A549 (cell line): ENCODE data around the gene ZRANB3. TPM values are rescaled to one million over a fixed set of nuclear protein-coding genes. Genes with fewer than 3 reads are reported as not detected.

Experiments used
- ATAC-seq, 2 experiments: fragments of 200-7000 bp in 1 of 2; fragments of >200 bp in 1 of 2; cut with Nextera tagmentation in 1 of 2; cut with Tn5 transposase in 1 of 2; 3 replicates each; pipeline versions ENCODE4 v1.8.0 to v1.9.1; 2018 to 2020; ENCODE audit warnings: mild to moderate bottlenecking in 1 of 2, moderate library complexity in 1 of 2
- CTCF ChIA-PET: fragments of 300-600 bp; sonication (Branson Sonifier 250); formaldehyde crosslinking; extraction: SDS; loops from one replicate; lab custom pipeline; 2021; ENCODE audit warnings: antibody characterized with exemption, inconsistent platforms; lab: Yijun Ruan, JAX
- POLR2A ChIA-PET: fragments of 350-600 bp; formaldehyde crosslinking; extraction: SDS; loops from one replicate; lab custom pipeline; 2021; ENCODE audit warnings: antibody characterized with exemption, inconsistent platforms; lab: Yijun Ruan, JAX
- DNase-seq, 2 experiments: peaks; one replicate each; pipeline versions ENCODE4 v3.0.0 to v3.0.0-alpha.2; 2011 to 2016; ENCODE audit warnings: low read depth in 1 of 2, low spot score in 1 of 2
- FAIRE-seq: peaks from 2 replicates; lab custom pipeline; 2011; peaks lifted over from hg19 to GRCh38; lab: Jason Lieb, UNC
- H3K27ac ChIP-seq, 2 experiments: fragments of >200 bp; sonication (Bioruptor Twin); formaldehyde crosslinking; 3 replicates each; pipeline ENCODE4 v1.5.1; 2016 to 2017
- H3K4me1 ChIP-seq: fragments of >200 bp; sonication (Bioruptor Twin); formaldehyde crosslinking; 3 replicates; pipeline ENCODE4 v1.6.1; 2016
- H3K4me2 ChIP-seq: fragments of >200 bp; sonication (Bioruptor Twin); formaldehyde crosslinking; 3 replicates; pipeline ENCODE4 v1.6.1; 2016
- H3K4me3 ChIP-seq: fragments of >200 bp; sonication (Bioruptor Twin); formaldehyde crosslinking; 3 replicates; pipeline ENCODE4 v1.5.1; 2016
- H3K9me3 ChIP-seq: fragments of >200 bp; sonication (Bioruptor Twin); formaldehyde crosslinking; 3 replicates; pipeline ENCODE4 v1.6.1; 2016
- BHLHE40 ChIP-seq: IDR thresholded peaks from 2 replicates; pipeline ENCODE4 v1.6.1; 2012; ENCODE audit warnings: low read depth, low read length, inconsistent platforms
- CEBPB ChIP-seq, 2 experiments: fragments of >200 bp in 1 of 2; sonication (Bioruptor Twin) in 1 of 2; formaldehyde crosslinking in 1 of 2; IDR thresholded peaks; 2 replicates each; pipeline ENCODE4 v1.6.1; 2012 to 2016
- CHD2 ChIP-seq: fragments of 150-350 bp; IDR thresholded peaks from 2 replicates; pipeline ENCODE4 v1.6.1; 2014; ENCODE audit warnings: low read length; ENCODE audit not compliant: partially characterized antibody
- EHMT2 ChIP-seq: fragments of 200-600 bp; sonication (generic); IDR thresholded peaks from 2 replicates; pipeline ENCODE4 v1.6.1; 2016; ENCODE audit warnings: antibody characterized with exemption, low read depth, mild to moderate bottlenecking, moderate library complexity
- ESRRA ChIP-seq: fragments of 150-350 bp; IDR thresholded peaks from 2 replicates; pipeline ENCODE4 v1.6.1; 2014; ENCODE audit warnings: mild to moderate bottlenecking, low read length, borderline replicate concordance
- FOSB ChIP-seq: fragments of 250-450 bp; sonication (Bioruptor Pico); IDR thresholded peaks from 2 replicates; pipeline ENCODE4 v1.5.0; 2020; ENCODE audit warnings: mild to moderate bottlenecking, moderate library complexity
- FOXS1 ChIP-seq: fragments of 250-450 bp; sonication (Bioruptor Pico); IDR thresholded peaks from 2 replicates; pipeline ENCODE4 v1.5.0; 2020; ENCODE audit warnings: mild to moderate bottlenecking, moderate library complexity
- HDAC2 ChIP-seq: fragments of 200-600 bp; sonication (generic); IDR thresholded peaks from 2 replicates; pipeline ENCODE4 v1.6.1; 2016
- KDM5A ChIP-seq: fragments of 200-600 bp; sonication (generic); IDR thresholded peaks from 2 replicates; pipeline ENCODE4 v1.6.1; 2016; ENCODE audit warnings: antibody characterized with exemption, mild to moderate bottlenecking
- MAFK ChIP-seq: fragments of 450-650 bp; IDR thresholded peaks from 2 replicates; pipeline ENCODE4 v1.6.1; 2014; ENCODE audit not compliant: partially characterized antibody
- MAZ ChIP-seq: fragments of 150-350 bp; IDR thresholded peaks from 2 replicates; pipeline ENCODE4 v1.6.1; 2014; ENCODE audit warnings: antibody characterized with exemption, low read depth, low read length, borderline replicate concordance
- MYC ChIP-seq: IDR thresholded peaks from 2 replicates; pipeline ENCODE4 v1.6.1; 2012; ENCODE audit warnings: mild to moderate bottlenecking, inconsistent platforms, low read length, improper control_type of control experiment, borderline replicate concordance
- NFE2L2 ChIP-seq: fragments of 150-350 bp; conservative IDR thresholded peaks from 2 replicates; pipeline ENCODE4 v1.6.1; 2014; ENCODE audit warnings: low read length
- NR3C1 ChIP-seq: fragments of >200 bp; sonication (Bioruptor Twin); formaldehyde crosslinking; IDR thresholded peaks from 3 replicates; pipeline ENCODE4 v1.6.1; 2017
- PHF8 ChIP-seq: fragments of 200-600 bp; sonication (generic); IDR thresholded peaks from 2 replicates; pipeline ENCODE4 v1.6.1; 2016; ENCODE audit warnings: low read depth, mild to moderate bottlenecking, antibody characterized with exemption, moderate library complexity, borderline replicate concordance
- POLR2A ChIP-seq: IDR thresholded peaks from 2 replicates; pipeline ENCODE4 v1.6.1; 2012; ENCODE audit warnings: mild to moderate bottlenecking, low read length
- RARB ChIP-seq: fragments of 250-450 bp; sonication (Bioruptor Pico); IDR thresholded peaks from 2 replicates; pipeline ENCODE4 v1.8.0; 2021; ENCODE audit warnings: mild to moderate bottlenecking, moderate library complexity
- RCOR1 ChIP-seq: fragments of 150-350 bp; IDR thresholded peaks from 2 replicates; pipeline ENCODE4 v1.6.1; 2014; ENCODE audit warnings: antibody characterized with exemption, low read length, low read depth
- TFCP2L1 ChIP-seq: fragments of 250-450 bp; sonication (Bioruptor Pico); IDR thresholded peaks from 2 replicates; pipeline ENCODE4 v1.5.0; 2021; ENCODE audit warnings: mild to moderate bottlenecking
- ZFP36 ChIP-seq: fragments of 450-650 bp; IDR thresholded peaks from 2 replicates; pipeline ENCODE4 v1.6.1; 2014; ENCODE audit warnings: borderline replicate concordance; ENCODE audit not compliant: partially characterized antibody
- WGBS: methylation state at CpG from one replicate; pipeline ENCODE4 v1.1.6; 2017; ENCODE audit errors: missing lambda C conversion rate; 5-methylcytosine and 5-hydroxymethylcytosine counted together
- polyA plus RNA-seq, 4 experiments: library from polyadenylated mRNA; depleted of rRNA in 3 of 4; stranded (reverse); fragments of >200 nt; fragmentation: RNase III in 1 of 4; extraction: RNeasy Plus Mini Kit Qiagen cat#74134 plus additional on column Dnase treatment in 1 of 4; gene quantifications; 2 replicates in 3 of 4; 3 replicates in 1 of 4; pipeline ENCODE4 v1.2.3, GENCODE V29; 2011 to 2017
- TF ChIP-seq, protein P1 (sequence below): fragments of >200 bp; sonication (Bioruptor Twin); formaldehyde crosslinking; IDR thresholded peaks from 3 replicates; pipeline ENCODE4 v1.5.1; 2016
- TF ChIP-seq, protein P2 (sequence below): fragments of >200 bp; sonication (Bioruptor Twin); formaldehyde crosslinking; IDR thresholded peaks from 2 replicates; pipeline ENCODE4 v1.6.1; 2016
- TF ChIP-seq, protein P3 (sequence below): fragments of 200-600 bp; sonication (generic); IDR thresholded peaks from 2 replicates; pipeline ENCODE4 v1.6.1; 2016; ENCODE audit warnings: antibody characterized with exemption, mild to moderate bottlenecking, moderate library complexity
- TF ChIP-seq, protein P4 (sequence below): fragments of 250-450 bp; sonication (Bioruptor Pico); IDR thresholded peaks from 2 replicates; pipeline ENCODE4 v1.5.0; 2020; ENCODE audit warnings: low read depth, mild to moderate bottlenecking, moderate library complexity
- TF ChIP-seq, protein P5 (sequence below): IDR thresholded peaks from 2 replicates; pipeline ENCODE4 v1.6.1; 2012
- TF ChIP-seq, protein P6 (sequence below): IDR thresholded peaks from 2 replicates; pipeline ENCODE4 v1.6.1; 2012
- TF ChIP-seq, protein P7 (sequence below): IDR thresholded peaks from 2 replicates; pipeline ENCODE4 v1.6.1; 2012; ENCODE audit warnings: low read depth, borderline replicate concordance

ZRANB3 gene
- polyA plus RNA-seq, 2 of the 4 experiments (the other 2 are of a cell fraction), result 6.2 to 12.4 TPM

DNA sequence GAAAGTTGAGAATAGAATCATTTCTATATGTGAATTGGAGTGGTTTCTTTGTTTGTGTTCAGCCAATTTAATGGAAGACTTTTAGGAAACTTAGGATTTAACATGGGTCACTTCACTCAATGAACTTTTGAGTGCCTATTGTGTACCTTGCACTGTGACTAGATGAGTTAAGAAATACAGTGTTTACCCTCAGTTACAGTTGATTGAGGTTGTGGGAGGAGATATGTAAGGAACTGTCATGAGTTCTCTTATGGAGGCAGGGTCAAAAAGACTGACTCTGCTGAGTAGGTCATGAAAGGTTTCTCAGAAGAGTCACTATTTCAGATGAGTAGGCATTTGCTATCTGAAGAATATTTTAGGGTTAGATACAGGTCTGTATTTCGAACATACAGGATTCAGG is 380.3 kb downstream of the ZRANB3 start:
- H3K4me2 ChIP-seq, result no peak overlapping the region
- H3K4me3 ChIP-seq, result no peak overlapping the region
- ChIA-PET POLR2A (no interaction called here), CTCF (no interaction called here)
- no peak overlapping the region for H3K27ac ChIP-seq
- FAIRE-seq, result no peak
- peaks cover 5% of the 10 kb centered on the region; the same call in 2 of the 3 replicates for H3K4me1 ChIP-seq
- peak in 1 of 2 experiments; percentile 43; a peak in 2 of 6 replicates for ATAC-seq
- WGBS, result 74% methylated on average over 1 of the region's 1 CpG
- TF ChIP-seq FOXS1 (no peak), CHD2 (no peak), HDAC2 (no peak), KDM5A (no peak), PHF8 (no peak), MAZ (no peak), ZFP36 (no peak), NR3C1 (no peak), POLR2A (no peak), RARB (CRISPR knock-in tag) (no peak), RCOR1 (no peak), EHMT2 (no peak), ESRRA (no peak), TFCP2L1 (no peak), CEBPB (IDR thresholded peaks at IDR 0.05) (no peak)
- TF ChIP-seq, protein P1, sequence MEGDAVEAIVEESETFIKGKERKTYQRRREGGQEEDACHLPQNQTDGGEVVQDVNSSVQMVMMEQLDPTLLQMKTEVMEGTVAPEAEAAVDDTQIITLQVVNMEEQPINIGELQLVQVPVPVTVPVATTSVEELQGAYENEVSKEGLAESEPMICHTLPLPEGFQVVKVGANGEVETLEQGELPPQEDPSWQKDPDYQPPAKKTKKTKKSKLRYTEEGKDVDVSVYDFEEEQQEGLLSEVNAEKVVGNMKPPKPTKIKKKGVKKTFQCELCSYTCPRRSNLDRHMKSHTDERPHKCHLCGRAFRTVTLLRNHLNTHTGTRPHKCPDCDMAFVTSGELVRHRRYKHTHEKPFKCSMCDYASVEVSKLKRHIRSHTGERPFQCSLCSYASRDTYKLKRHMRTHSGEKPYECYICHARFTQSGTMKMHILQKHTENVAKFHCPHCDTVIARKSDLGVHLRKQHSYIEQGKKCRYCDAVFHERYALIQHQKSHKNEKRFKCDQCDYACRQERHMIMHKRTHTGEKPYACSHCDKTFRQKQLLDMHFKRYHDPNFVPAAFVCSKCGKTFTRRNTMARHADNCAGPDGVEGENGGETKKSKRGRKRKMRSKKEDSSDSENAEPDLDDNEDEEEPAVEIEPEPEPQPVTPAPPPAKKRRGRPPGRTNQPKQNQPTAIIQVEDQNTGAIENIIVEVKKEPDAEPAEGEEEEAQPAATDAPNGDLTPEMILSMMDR, result no peak
- TF ChIP-seq, protein P2, sequence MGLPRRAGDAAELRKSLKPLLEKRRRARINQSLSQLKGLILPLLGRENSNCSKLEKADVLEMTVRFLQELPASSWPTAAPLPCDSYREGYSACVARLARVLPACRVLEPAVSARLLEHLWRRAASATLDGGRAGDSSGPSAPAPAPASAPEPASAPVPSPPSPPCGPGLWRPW, result no peak
- TF ChIP-seq, protein P3, sequence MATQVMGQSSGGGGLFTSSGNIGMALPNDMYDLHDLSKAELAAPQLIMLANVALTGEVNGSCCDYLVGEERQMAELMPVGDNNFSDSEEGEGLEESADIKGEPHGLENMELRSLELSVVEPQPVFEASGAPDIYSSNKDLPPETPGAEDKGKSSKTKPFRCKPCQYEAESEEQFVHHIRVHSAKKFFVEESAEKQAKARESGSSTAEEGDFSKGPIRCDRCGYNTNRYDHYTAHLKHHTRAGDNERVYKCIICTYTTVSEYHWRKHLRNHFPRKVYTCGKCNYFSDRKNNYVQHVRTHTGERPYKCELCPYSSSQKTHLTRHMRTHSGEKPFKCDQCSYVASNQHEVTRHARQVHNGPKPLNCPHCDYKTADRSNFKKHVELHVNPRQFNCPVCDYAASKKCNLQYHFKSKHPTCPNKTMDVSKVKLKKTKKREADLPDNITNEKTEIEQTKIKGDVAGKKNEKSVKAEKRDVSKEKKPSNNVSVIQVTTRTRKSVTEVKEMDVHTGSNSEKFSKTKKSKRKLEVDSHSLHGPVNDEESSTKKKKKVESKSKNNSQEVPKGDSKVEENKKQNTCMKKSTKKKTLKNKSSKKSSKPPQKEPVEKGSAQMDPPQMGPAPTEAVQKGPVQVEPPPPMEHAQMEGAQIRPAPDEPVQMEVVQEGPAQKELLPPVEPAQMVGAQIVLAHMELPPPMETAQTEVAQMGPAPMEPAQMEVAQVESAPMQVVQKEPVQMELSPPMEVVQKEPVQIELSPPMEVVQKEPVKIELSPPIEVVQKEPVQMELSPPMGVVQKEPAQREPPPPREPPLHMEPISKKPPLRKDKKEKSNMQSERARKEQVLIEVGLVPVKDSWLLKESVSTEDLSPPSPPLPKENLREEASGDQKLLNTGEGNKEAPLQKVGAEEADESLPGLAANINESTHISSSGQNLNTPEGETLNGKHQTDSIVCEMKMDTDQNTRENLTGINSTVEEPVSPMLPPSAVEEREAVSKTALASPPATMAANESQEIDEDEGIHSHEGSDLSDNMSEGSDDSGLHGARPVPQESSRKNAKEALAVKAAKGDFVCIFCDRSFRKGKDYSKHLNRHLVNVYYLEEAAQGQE, result no peak
- TF ChIP-seq, protein P4, sequence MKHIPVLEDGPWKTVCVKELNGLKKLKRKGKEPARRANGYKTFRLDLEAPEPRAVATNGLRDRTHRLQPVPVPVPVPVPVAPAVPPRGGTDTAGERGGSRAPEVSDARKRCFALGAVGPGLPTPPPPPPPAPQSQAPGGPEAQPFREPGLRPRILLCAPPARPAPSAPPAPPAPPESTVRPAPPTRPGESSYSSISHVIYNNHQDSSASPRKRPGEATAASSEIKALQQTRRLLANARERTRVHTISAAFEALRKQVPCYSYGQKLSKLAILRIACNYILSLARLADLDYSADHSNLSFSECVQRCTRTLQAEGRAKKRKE, result no peak
- TF ChIP-seq, all 56 proteins: peak for 0
- H3K9me3 ChIP-seq, result no peaks in the 10 kb centered on the region
- peak in 1 of 2 experiments; percentile 12 for DNase-seq

DNA sequence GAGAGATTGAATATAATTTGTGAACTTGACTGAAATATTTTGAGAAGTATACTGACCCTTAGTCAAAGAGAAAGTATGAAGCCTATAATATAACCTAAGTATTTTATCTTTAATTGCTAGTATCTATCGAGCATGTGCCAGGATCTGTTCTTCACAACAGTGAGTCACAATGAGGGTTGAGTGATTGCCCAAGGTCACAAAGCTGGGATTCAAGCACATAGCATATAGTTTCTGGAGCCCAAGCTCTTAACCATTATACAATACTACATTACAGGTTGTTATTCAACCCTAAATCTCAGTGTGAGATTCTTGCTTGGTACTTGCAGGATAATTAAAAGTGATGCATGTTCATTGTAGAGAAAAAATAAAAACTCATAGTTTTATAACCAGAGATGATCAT is 381.8 kb downstream of the ZRANB3 start:
- H3K27ac ChIP-seq, result no peak overlapping the region
- DNase-seq (no peak), ATAC-seq (no peak; a peak in 1 of 6 replicates), FAIRE-seq (no peak)
- no peak overlapping the region for H3K4me2 ChIP-seq
- ChIA-PET CTCF (no interaction called here), POLR2A (no interaction called here)
- H3K4me3 ChIP-seq, result no peak overlapping the region
- H3K4me1 ChIP-seq, result peaks cover 8% of the 10 kb centered on the region; the same call in 2 of the 3 replicates
- no peaks in the 10 kb centered on the region for H3K9me3 ChIP-seq
- WGBS, result 80% methylated on average over 1 of the region's 1 CpG
- TF ChIP-seq, protein P3, result no peak
- TF ChIP-seq, protein P5, sequence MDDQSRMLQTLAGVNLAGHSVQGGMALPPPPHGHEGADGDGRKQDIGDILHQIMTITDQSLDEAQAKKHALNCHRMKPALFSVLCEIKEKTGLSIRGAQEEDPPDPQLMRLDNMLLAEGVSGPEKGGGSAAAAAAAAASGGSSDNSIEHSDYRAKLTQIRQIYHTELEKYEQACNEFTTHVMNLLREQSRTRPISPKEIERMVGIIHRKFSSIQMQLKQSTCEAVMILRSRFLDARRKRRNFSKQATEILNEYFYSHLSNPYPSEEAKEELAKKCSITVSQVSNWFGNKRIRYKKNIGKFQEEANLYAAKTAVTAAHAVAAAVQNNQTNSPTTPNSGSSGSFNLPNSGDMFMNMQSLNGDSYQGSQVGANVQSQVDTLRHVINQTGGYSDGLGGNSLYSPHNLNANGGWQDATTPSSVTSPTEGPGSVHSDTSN, result no peak
- TF ChIP-seq MAFK (no peak), MYC (no peak), KDM5A (no peak), BHLHE40 (no peak), NR3C1 (no peak), NFE2L2 (no peak), FOSB (CRISPR knock-in tag) (no peak)
- TF ChIP-seq, protein P6, sequence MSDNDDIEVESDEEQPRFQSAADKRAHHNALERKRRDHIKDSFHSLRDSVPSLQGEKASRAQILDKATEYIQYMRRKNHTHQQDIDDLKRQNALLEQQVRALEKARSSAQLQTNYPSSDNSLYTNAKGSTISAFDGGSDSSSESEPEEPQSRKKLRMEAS, result no peak
- TF ChIP-seq, protein P7, sequence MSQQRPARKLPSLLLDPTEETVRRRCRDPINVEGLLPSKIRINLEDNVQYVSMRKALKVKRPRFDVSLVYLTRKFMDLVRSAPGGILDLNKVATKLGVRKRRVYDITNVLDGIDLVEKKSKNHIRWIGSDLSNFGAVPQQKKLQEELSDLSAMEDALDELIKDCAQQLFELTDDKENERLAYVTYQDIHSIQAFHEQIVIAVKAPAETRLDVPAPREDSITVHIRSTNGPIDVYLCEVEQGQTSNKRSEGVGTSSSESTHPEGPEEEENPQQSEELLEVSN, result no peak
